Gastroesophageal sphincter (tissue), 3 donors: ENCODE measurements around the gene IQCF5.

Experiments
- CTCF ChIP-seq, 4 experiments: fragments of 200-600 bp in 2 of 4; fragments of 450-650 bp in 2 of 4; sonication (generic) in 1 of 4; IDR thresholded peaks; one replicate each; pipeline ENCODE4 v1.5.1; 2017 to 2019; ENCODE audit warnings: antibody characterized with exemption in 4 of 4, mild to moderate bottlenecking in 2 of 4, moderate library complexity in 2 of 4
- EP300 ChIP-seq: sonication (generic); formaldehyde crosslinking; IDR thresholded peaks from one replicate; pipeline ENCODE4 v1.6.1; 2017; ENCODE audit warnings: antibody characterized with exemption, mild to moderate bottlenecking
- POLR2A ChIP-seq, 2 donors: fragments of 450-650 bp; IDR thresholded peaks; one replicate each; pipeline ENCODE4 v1.6.1; 2017; ENCODE audit warnings: antibody characterized with exemption in 2 of 2, mild to moderate bottlenecking in 2 of 2, moderate library complexity in 1 of 2
- POLR2AphosphoS5 ChIP-seq: sonication (generic); formaldehyde crosslinking; IDR thresholded peaks from one replicate; pipeline ENCODE4 v1.6.1; 2017; ENCODE audit warnings: antibody characterized with exemption

- no peak for TF ChIP-seq CTCF (IDR thresholded peaks at IDR 0.05)
- no peak for TF ChIP-seq POLR2A (IDR thresholded peaks at IDR 0.05)
- no peak for TF ChIP-seq POLR2AphosphoS5
- no peak for TF ChIP-seq EP300
Measured at GRCh38 chr3:51874411-51874810, 990 bp downstream of the IQCF5 start.
